ENCODE measurements around the gene RELCH.

RELCH gene

GRCh38 chr18:62336618-62337017 lies 149.6 kb downstream of the RELCH start:
- DNase-seq = no peak

- DNase-seq = no peak
These were observed 150.3 kb downstream of the RELCH start for GRCh38 chr18:62337336-62337735.

- DNase-seq = no peak
These were observed 151.5 kb downstream of the RELCH start for GRCh38 chr18:62338446-62339105.

- DNase-seq = peak in 4 of 56 donors; percentile 7 to 27 (median 14)
These were observed 152.3 kb downstream of the RELCH start for GRCh38 chr18:62339106-62339988.

GRCh38 chr18:62340996-62341395 lies 153.9 kb downstream of the RELCH start:
- DNase-seq = no peak

GRCh38 chr18:62341473-62341872 lies 154.4 kb downstream of the RELCH start:
- no peak for DNase-seq

GRCh38 chr18:62342884-62343283 lies 155.8 kb downstream of the RELCH start:
- DNase-seq = no peak

GRCh38 chr18:62343316-62343715 lies 156.3 kb downstream of the RELCH start:
- DNase-seq = no peak

GRCh38 chr18:62345909-62346308 lies 158.9 kb downstream of the RELCH start:
- DNase-seq = no peak

- DNase-seq = no peak
These were observed 159.5 kb downstream of the RELCH start for GRCh38 chr18:62346333-62347088.

- DNase-seq = no peak
These were observed 160.0 kb downstream of the RELCH start for GRCh38 chr18:62347089-62347506.

GRCh38 chr18:62348474-62348873 lies 161.4 kb downstream of the RELCH start:
- no peak for DNase-seq

- no peak for DNase-seq
These were observed 166.1 kb downstream of the RELCH start for GRCh38 chr18:62353170-62353569.

- DNase-seq = no peak
These were observed 167.1 kb downstream of the RELCH start for GRCh38 chr18:62354151-62354550.

GRCh38 chr18:62357079-62357719 lies 170.1 kb downstream of the RELCH start:
- no peak for DNase-seq
